Heart right ventricle (tissue), 16 donors: ENCODE measurements around the gene TCIRG1. TPM values are rescaled to one million over a fixed set of nuclear protein-coding genes. Genes with fewer than 3 reads are reported as not detected.

Experiments
- ATAC-seq, 8 donors: fragments of 200-7000 bp; cut with Tn5 transposase; one replicate each; pipeline ENCODE4 v1.9.1; 2020; ENCODE audit warnings: mild to moderate bottlenecking in 8 of 8, moderate library complexity in 8 of 8, moderate number of reproducible peaks in 1 of 8
- DNase-seq, 2 donors: peaks; one replicate each; pipeline ENCODE4 v3.0.0-alpha.2; 2020
- H3K27ac ChIP-seq, 10 donors: fragments of 200-600 bp; sonication (generic) in 2 of 10; one replicate each; pipeline versions ENCODE4 v1.5.0 to v1.8.0; 2020 to 2022; ENCODE audit warnings: mild to moderate bottlenecking in 3 of 10
- H3K27me3 ChIP-seq, 7 donors: fragments of 200-600 bp; one replicate each; pipeline ENCODE4 v1.8.0; 2021 to 2022; ENCODE audit warnings: mild to moderate bottlenecking in 2 of 7
- H3K36me3 ChIP-seq, 9 donors: fragments of 200-600 bp; sonication (generic) in 1 of 9; one replicate each; pipeline versions ENCODE4 v1.5.0 to v1.8.0; 2020 to 2022; ENCODE audit warnings: mild to moderate bottlenecking in 2 of 9
- H3K4me1 ChIP-seq, 9 donors: fragments of 200-600 bp; sonication (generic) in 1 of 9; one replicate each; pipeline versions ENCODE4 v1.5.0 to v1.8.0; 2020 to 2022; ENCODE audit warnings: mild to moderate bottlenecking in 4 of 9
- H3K4me3 ChIP-seq, 10 donors: fragments of 200-600 bp; sonication (generic) in 2 of 10; one replicate each; pipeline versions ENCODE4 v1.5.0 to v1.8.0; 2020 to 2022; ENCODE audit warnings: mild to moderate bottlenecking in 7 of 10, moderate library complexity in 2 of 10
- H3K9me3 ChIP-seq, 11 donors: fragments of 200-600 bp in 10 of 11; sonication (generic) in 2 of 11; one replicate each; pipeline versions ENCODE4 v1.5.0 to v1.8.0; 2013 to 2022; ENCODE audit warnings: mild to moderate bottlenecking in 2 of 11, control low read depth in 1 of 11, moderate library complexity in 1 of 11
- CTCF ChIP-seq, 9 donors: fragments of 200-600 bp; sonication (generic) in 2 of 9; IDR thresholded peaks; one replicate each; pipeline versions ENCODE4 v1.5.0 to v1.8.0; 2021 to 2022; ENCODE audit warnings: antibody characterized with exemption in 9 of 9, mild to moderate bottlenecking in 5 of 9, moderate library complexity in 1 of 9
- WGBS, 2 donors: extraction: QIAGEN DNeasy Blood & Tissue Kit; methylation state at CpG; one replicate each; pipeline ENCODE4 v1.1.7; 2013; ENCODE audit warnings: inconsistent platforms in 1 of 2; 5-methylcytosine and 5-hydroxymethylcytosine counted together
- intact Hi-C, 10 donors: fragments of 100-400 bp; cut with DNase I; formaldehyde crosslinking; loops; one replicate each; pipeline versions ENCODE4 v1.11.1 to v1.14.2; 2022
- microRNA-seq, 2 donors: library from miRNA; unstranded; fragments of <30 nt; microRNA quantifications; one replicate each; pipeline ENCODE4 v1.2.0, GENCODE V29; 2021
- polyA plus RNA-seq, 2 donors: library from polyadenylated mRNA; stranded (reverse); fragments of 200-250 nt; gene quantifications; one replicate each; pipeline ENCODE4 v1.2.3, GENCODE V29; 2013
- total RNA-seq, 10 donors: library from RNA; stranded (reverse); fragmentation: NEBNext Ultra II Directional in 3 of 10; extraction: Animal tissue kit (Norgen Biotek cat#: 25700) in 3 of 10; gene quantifications; one replicate each; pipeline versions ENCODE4 v1.2.1 to v1.2.4, GENCODE V29; 2021 to 2023
- donor health status: Arrhythmogenic right ventricular cardiomyopathy.
- donor health status: ischemic (EF 13 %, LVEDD 7.1; RV severe dilation, severe dysfunction).
- donor health status: healthy with polysubstance abuse.
- donor health status: DM: no; HTN: yes; CAD: no.
- donor health status: DM: no; HTN: no; CAD: no.
- donor health status: ischemic (EF 25% LVEDD 6.9; RV normal size, moderate dysfunction).
- donor health status: ischemic (EF 25% LVEDD 5.7; RV mildly dilated, moderate dysfunction).
- donor health status: healthy.
- donor health status: DM: yes; HTN: yes; CAD: no.
- donor health status: Ischemic cardiomyopathy.
- donor health status: ischemic (EF 35%, LVEDD 5.7; RV mildly dilated, moderate dysfunction).
- donor health status: nonischemic (EF 11% LVEDD 7.7; RV severe dilation, severe dysfunction).
- donor health status: DM: yes; HTN: yes; CAD: no.
- donor health status: PGD.
- donor health status: ischemic (EF 29% LVEDD 5.4; RV normal size, mild dysfunction).
- donor health status: nonischemic (EF 23%, LVEDD 6.1; RV moderate dilation, normal function).

Gene TCIRG1
- total and polyA plus RNA-seq, 12 donors = 7.9 to 91.4 (median 15.1) TPM

GRCh38 chr11:68093565-68093964 is 54.7 kb downstream of the TCIRG1 start:
- 81 to 87% methylated on average over 4 of the region's 4 CpGs for WGBS, 2 donors
- TF ChIP-seq CTCF (IDR thresholded peaks at IDR 0.05) = no peak
- H3K9me3 ChIP-seq = no peaks in the 10 kb centered on the region
- peaks cover 0 to 24% (median 20%) of the 10 kb centered on the region in 9 donors for H3K4me1 ChIP-seq
- no peak overlapping the region for H3K27ac ChIP-seq
- no peaks in the 10 kb centered on the region for H3K27me3 ChIP-seq
- DNase-seq = no peak
- H3K36me3 ChIP-seq = peaks cover 0 to 4% (median 0%) of the 10 kb centered on the region in 9 donors
- H3K4me3 ChIP-seq = no peak overlapping the region
- intact Hi-C loops = no loop called here
- no peak for ATAC-seq

DNA sequence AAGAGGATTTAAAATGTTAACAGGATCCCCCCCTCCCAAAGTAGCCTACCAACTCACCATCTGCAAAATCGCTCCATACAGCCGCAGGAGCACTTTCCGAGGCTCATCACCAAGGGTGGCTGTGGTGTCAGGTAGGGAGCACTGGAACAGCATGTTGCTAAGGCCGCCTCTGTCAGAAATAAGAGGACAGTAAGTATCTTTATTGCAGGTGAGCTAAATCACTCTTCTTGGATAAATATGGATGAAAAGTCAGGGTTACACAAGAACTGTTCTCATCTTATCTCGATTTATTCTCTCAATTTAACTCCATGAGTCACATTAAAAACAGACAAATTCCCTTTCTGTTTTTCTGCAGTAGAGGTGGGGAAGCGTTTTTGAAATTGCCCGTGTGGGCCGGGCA is 58.1 kb downstream of the TCIRG1 start:
- intact Hi-C loops = no loop called here
- H3K9me3 ChIP-seq = no peaks in the 10 kb centered on the region
- TF ChIP-seq CTCF (IDR thresholded peaks at IDR 0.05) = no peak
- no peaks in the 10 kb centered on the region for H3K27me3 ChIP-seq
- peaks cover 0 to 38% (median 23%) of the 10 kb centered on the region in 9 donors for H3K4me1 ChIP-seq
- no peak overlapping the region for H3K4me3 ChIP-seq
- WGBS, 2 donors = 93 to 97% methylated on average over 8 of the region's 8 CpGs
- peaks cover 0 to 4% (median 0%) of the 10 kb centered on the region in 9 donors for H3K36me3 ChIP-seq
- DNase-seq (no peak), ATAC-seq (no peak)
- H3K27ac ChIP-seq = no peak overlapping the region

GRCh38 chr11:68099057-68099456 is 60.2 kb downstream of the TCIRG1 start:
- peaks cover 0 to 34% (median 25%) of the 10 kb centered on the region in 9 donors for H3K4me1 ChIP-seq
- peak overlapping the region in 5 of 10 donors; percentile 16 to 69 (median 57) for H3K27ac ChIP-seq
- H3K9me3 ChIP-seq = no peaks in the 10 kb centered on the region
- no peak for DNase-seq
- no peak for ATAC-seq
- H3K27me3 ChIP-seq = no peaks in the 10 kb centered on the region
- intact Hi-C loops = no loop called here
- TF ChIP-seq CTCF (IDR thresholded peaks at IDR 0.05) = no peak
- H3K4me3 ChIP-seq = peak overlapping the region in 1 of 10 donors; percentile 8
- peaks cover 0 to 4% (median 0%) of the 10 kb centered on the region in 9 donors for H3K36me3 ChIP-seq

DNA sequence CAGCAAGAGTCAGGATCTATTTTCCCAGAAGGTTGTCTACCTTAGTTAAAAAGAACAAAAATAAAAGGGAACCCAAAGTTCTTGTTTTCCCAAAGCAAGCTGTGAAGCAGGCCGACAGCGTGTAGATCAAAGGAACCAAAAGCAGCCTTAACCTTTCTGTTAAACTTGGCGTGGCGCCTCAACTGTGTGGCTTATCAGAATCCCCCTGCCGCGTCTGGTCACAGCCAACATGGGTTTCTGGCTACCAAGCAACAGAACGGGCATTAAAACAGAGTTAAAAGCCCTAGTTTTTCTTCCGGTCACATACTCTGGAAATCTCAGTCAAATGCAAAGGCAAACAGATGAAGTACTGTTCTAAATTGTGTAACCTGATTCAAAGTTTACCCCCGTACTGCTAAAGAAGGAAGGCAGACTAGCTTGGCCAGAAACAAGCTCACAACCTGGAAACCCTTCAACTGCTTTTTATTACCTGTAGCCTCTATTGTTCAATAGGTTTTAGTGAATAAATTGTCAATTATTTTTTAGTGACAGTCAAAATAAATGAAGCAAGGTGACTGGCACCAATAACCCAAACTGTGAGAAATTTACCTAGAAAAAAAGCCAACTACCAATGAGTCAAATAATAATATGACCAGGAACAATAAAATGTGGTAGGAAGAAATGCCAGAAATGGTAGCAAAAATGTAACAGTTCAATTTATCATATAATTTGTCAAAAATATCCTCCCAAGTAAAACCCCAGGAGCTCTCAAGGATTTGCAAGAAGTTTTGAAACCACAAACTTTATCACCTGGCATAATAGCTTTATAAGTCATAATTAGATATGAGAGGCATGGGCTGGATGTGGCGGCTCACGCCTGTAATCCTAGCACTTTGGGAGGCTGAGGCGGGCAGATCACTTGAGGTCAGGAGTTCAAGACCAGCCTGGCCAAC is 60.9 kb downstream of the TCIRG1 start:
- 35 to 37% methylated on average over 12 of the region's 12 CpGs for WGBS, 2 donors
- Histone ChIP-seq H3K27me3 (no peaks in the 10 kb centered on the region), H3K36me3 (peaks cover 0 to 4% (median 0%) of the 10 kb centered on the region in 9 donors), H3K9me3 (no peaks in the 10 kb centered on the region), H3K4me3 (peak overlapping the region in 1 of 10 donors; percentile 8), H3K4me1 (peaks cover 0 to 34% (median 24%) of the 10 kb centered on the region in 9 donors), H3K27ac (peak overlapping the region in 6 of 10 donors; percentile 2 to 69 (median 46))
- peak in 6 of 8 donors; percentile 68 to 81 (median 72) for ATAC-seq
- no peak for TF ChIP-seq CTCF (IDR thresholded peaks at IDR 0.05)
- peak; percentile 31 to 41 for DNase-seq
- intact Hi-C loops = no loop called here

Small RNAs within 50 kb of the gene (microRNA-seq; reads per million reads assigned to microRNA genes)
- 0 to 0.51 reads per million in 2 donors for gene MIR4691
- gene MIR6753 = 0 reads per million in 2 donors
- gene MIR7113 = 0 to 1.5 reads per million in 2 donors

Other genes with a start within 250 kb of the TCIRG1 start
- gene UNC93B1, start 34.9 kb upstream of the TCIRG1 start, total RNA-seq = 10 to 100 TPM in 2 of 10 donors, 1 to 10 TPM in 8; 3.2 to 18.2 (median 6.2) TPM
- 1 to 10 TPM; 8.8 to 9.1 TPM for gene UNC93B1, start 34.9 kb upstream of the TCIRG1 start, polyA plus RNA-seq
- 10 to 100 TPM in 1 of 10 donors, 1 to 10 TPM in 9; 3.5 to 11.0 (median 4.3) TPM for gene ALDH3B1, start 28.7 kb upstream of the TCIRG1 start, total RNA-seq
- gene ALDH3B1, start 28.7 kb upstream of the TCIRG1 start, polyA plus RNA-seq = 1 to 10 TPM; 2.1 to 3.2 TPM
- gene NDUFS8, start 8.3 kb upstream of the TCIRG1 start, total RNA-seq = 100 to 1,000 TPM; 330 to 492 (median 421) TPM
- 100 to 1,000 TPM; 496 to 774 TPM for gene NDUFS8, start 8.3 kb upstream of the TCIRG1 start, polyA plus RNA-seq
- gene CHKA, start 82.4 kb downstream of the TCIRG1 start, total RNA-seq = 10 to 100 TPM in 3 of 10 donors, 1 to 10 TPM in 7; 7.0 to 11.8 (median 9.2) TPM
- gene CHKA, start 82.4 kb downstream of the TCIRG1 start, polyA plus RNA-seq = 10 to 100 TPM; 14.7 to 66.1 TPM
- 10 to 100 TPM; 26.2 to 37.1 (median 30.5) TPM for gene KMT5B, start 174.3 kb downstream of the TCIRG1 start, total RNA-seq
- gene KMT5B, start 174.3 kb downstream of the TCIRG1 start, polyA plus RNA-seq = 10 to 100 TPM; 10.5 to 25.0 TPM
- 10 to 100 TPM; 14.9 to 45.6 (median 28.1) TPM for gene C11orf24, start 232.9 kb downstream of the TCIRG1 start, total RNA-seq
- gene C11orf24, start 232.9 kb downstream of the TCIRG1 start, polyA plus RNA-seq = 10 to 100 TPM; 54.2 to 62.2 TPM